Right lung (tissue), 10 donors: Measurements from ENCODE around the gene ADISSP. TPM values are rescaled to one million over a fixed set of nuclear protein-coding genes. Genes with fewer than 3 reads are reported as not detected.
A peak's percentile ranks its signal among the peaks of the same experiment; 100 is the strongest.

Experiments used
- DNase-seq, 2 donors: peaks; one replicate each; pipeline ENCODE4 v3.0.0-alpha.2; 2013
- long read RNA-seq, 8 donors: transcript quantifications; one replicate each; lab custom pipeline, GENCODE V29; 2026
- polyA plus RNA-seq, 5 donors: library from polyadenylated mRNA; unstranded; fragments of 120-200 nt; gene quantifications; one replicate each; pipeline versions ENCODE4 v1.2.1 to v1.2.3, GENCODE V29; 2013; ENCODE audit warnings: inconsistent platforms in 1 of 5, low replicate concordance in 1 of 5; ENCODE audit not compliant: insufficient read length in 5 of 5, insufficient read depth in 1 of 5

The ADISSP gene
- 10 to 100 TPM; 17.7 to 44.5 (median 23.2) TPM for polyA plus RNA-seq
- long read RNA-seq, donor 1, transcript C20orf27-202 (6 exons, 1,886 nt) = major isoform, 27 of 29 reads
- long read RNA-seq, donor 1, partial matches to known transcripts = 0 of 29 reads
- long read RNA-seq, donor 1, other reads (novel, unspliced or antisense) = 0 of 29 reads
- long read RNA-seq, donor 2, transcript C20orf27-202 (6 exons, 1,886 nt) = major isoform, 12 of 12 reads
- long read RNA-seq, donor 2, partial matches to known transcripts = 0 of 12 reads
- long read RNA-seq, donor 2, other reads (novel, unspliced or antisense) = 0 of 12 reads
- long read RNA-seq, donor 3, transcript C20orf27-202 (6 exons, 1,886 nt) = major isoform, 23 of 23 reads
- long read RNA-seq, donor 3, partial matches to known transcripts = 0 of 23 reads
- long read RNA-seq, donor 3, other reads (novel, unspliced or antisense) = 0 of 23 reads
- long read RNA-seq, donor 4, transcript C20orf27-202 (6 exons, 1,886 nt) = major isoform, 11 of 11 reads
- long read RNA-seq, donor 4, partial matches to known transcripts = 0 of 11 reads
- long read RNA-seq, donor 4, other reads (novel, unspliced or antisense) = 0 of 11 reads
- long read RNA-seq, donor 5, transcript C20orf27-202 (6 exons, 1,886 nt) = major isoform, 30 of 30 reads
- long read RNA-seq, donor 5, partial matches to known transcripts = 0 of 30 reads
- long read RNA-seq, donor 5, other reads (novel, unspliced or antisense) = 0 of 30 reads
- long read RNA-seq, donor 6, transcript C20orf27-202 (6 exons, 1,886 nt) = major isoform, 42 of 42 reads
- long read RNA-seq, donor 6, partial matches to known transcripts = 0 of 42 reads
- long read RNA-seq, donor 6, other reads (novel, unspliced or antisense) = 0 of 42 reads
- long read RNA-seq, donor 7, transcript C20orf27-202 (6 exons, 1,886 nt) = major isoform, 31 of 31 reads
- long read RNA-seq, donor 7, partial matches to known transcripts = 0 of 31 reads
- long read RNA-seq, donor 7, other reads (novel, unspliced or antisense) = 0 of 31 reads
- long read RNA-seq, donor 8, transcript C20orf27-202 (6 exons, 1,886 nt) = major isoform, 12 of 12 reads
- long read RNA-seq, donor 8, partial matches to known transcripts = 0 of 12 reads
- long read RNA-seq, donor 8, other reads (novel, unspliced or antisense) = 0 of 12 reads

DNA sequence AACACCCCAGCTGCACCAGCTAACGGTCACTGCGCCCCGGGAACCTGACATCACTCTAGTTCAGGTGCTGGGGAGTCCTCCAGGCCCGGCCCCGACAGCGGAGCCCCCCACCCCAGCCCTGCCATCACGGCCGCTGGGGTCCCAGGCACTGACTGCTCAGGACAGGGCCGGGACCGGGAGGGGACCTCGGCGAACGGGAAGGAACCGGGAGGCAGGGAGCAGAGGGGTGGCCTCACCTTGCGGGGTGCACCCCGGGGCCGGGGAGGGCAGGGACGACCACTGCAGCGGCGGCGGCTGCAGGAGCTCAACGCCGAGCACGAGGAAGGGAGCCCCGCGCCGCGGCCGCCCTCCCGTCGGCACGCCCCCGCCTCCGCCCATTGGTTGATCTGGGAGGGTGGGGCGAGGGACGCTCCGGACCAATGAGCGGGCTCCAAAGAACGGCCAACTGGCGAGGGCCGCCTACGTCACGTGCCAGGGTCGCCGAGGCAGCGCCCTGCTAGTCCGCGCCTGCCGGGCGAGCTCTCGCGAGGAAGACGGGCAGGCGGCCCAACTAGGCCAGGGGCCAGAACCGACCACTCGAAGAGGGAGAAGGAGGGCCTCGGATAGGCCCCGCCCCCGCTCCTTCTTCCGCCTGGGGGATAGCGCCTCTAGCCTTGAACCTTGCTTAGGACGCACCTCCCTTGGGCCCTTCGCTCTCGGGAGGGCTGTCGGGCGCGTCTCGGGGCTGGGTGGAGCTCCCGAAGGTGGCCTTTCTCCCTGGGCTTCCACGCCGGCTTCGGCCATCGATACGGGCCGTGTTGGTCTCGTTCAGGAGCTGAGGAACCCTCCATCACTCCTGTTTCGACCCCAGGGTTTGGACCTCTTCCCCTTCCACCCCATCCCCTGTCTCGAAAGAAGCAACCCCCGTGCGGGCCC lies at the start of gene ADISSP:
Gene ADISSP, minus strand, starts transcription at position 327 of the 915 bp plus-strand sequence. CDS start 7,653 bp downstream, outside the sequence.
- peak; percentile 98 for DNase-seq

DNA sequence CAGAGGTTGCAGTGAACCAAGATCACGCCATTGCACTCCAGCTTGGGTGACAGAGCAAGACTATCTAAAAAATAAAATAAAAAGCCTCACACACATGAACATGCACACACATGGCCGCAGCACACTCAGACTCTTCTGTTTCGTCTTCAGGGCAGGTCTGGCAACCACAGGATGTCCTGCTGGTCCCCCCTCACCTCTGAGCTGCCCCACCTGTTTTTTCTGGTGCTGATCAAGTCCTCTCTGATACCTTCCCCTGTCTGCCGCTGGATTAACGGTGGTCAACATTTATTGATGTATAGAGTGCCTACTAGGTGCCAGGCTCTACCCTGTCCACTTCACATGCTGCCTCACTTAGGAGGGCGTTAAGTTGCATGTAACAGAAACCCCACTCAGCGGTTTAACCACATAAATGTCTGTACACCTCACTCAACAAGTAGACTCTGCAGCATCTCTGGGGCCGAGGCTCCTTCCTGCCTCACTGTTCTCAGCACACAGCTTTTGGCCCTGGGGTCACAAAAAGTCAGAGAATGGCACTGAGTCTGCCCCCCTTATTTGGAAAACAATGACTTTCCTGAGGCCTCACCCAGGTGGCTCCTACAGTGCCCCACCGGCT lies 48.3 kb upstream of the ADISSP start:
- DNase-seq = no peak

GRCh38 chr20:3814928-3815495 lies 47.5 kb upstream of the ADISSP start:
- DNase-seq = no peak

- DNase-seq = no peak
Observed at GRCh38 chr20:3813848-3814581, 46.5 kb upstream of the ADISSP start.

- DNase-seq = no peak
Observed at GRCh38 chr20:3812975-3813847, 45.7 kb upstream of the ADISSP start.

DNA sequence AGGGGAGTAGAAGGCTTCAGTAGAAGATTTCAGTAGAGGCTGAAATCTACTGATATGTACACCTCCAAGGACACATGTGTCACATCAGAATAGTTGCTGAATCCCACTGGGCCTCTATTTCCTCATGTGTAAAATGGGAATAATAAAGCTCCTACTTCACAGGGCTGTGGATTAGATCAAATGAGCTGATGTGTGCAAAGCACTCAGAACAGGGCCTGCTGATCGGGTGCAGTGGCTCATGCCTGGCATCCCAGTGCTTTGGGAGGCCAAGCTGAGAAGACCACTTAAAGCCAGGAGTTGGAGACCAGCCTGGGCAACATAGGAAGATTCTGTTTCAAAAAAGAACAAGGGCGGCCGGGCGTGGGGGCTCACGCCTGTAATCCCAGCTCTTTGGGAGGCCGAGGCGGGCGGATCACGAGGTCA lies 44.7 kb upstream of the ADISSP start:
- DNase-seq = no peak

GRCh38 chr20:3811467-3812258 lies 44.1 kb upstream of the ADISSP start:
- DNase-seq = peak; percentile 99

- DNase-seq = no peak
Observed at GRCh38 chr20:3808544-3808943, 41.0 kb upstream of the ADISSP start.

DNA sequence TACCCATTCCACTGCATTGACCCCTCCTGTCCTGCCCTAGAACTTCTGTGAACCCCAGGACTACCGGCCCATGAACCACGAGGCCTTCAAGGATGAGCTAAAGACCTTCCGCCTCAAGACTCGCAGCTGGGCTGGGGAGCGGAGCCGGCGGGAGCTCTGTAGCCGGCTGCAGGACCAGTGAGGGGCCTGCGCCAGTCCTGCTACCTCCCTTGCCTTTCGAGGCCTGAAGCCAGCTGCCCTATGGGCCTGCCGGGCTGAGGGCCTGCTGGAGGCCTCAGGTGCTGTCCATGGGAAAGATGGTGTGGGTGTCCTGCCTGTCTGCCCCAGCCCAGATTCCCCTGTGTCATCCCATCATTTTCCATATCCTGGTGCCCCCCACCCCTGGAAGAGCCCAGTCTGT lies 37.2 kb upstream of the ADISSP start:
- DNase-seq = no peak

- no peak for DNase-seq
Observed at GRCh38 chr20:3804254-3804751, 36.8 kb upstream of the ADISSP start.

DNA sequence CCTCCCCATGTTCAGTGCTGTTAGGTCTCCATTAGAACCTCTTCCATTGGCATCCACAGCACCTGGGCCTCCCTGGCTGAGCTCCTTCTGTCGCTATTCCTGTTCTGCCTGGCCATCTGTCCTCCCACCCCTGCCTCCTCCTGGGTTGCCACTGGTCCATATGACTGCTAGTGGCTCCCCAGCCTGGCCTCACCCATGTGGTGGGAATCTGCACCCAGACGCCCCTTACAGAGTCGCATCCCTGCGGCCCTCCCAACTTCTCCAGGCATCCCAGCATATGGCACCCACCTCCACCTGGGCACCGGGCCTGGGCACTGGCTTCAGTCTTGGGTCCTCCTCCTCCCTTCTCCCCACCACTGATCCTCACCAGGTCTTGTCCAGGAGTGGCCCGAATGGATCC lies 36.3 kb upstream of the ADISSP start:
- no peak for DNase-seq

- no peak for DNase-seq
Observed at GRCh38 chr20:3803289-3803688, 35.7 kb upstream of the ADISSP start.

DNA sequence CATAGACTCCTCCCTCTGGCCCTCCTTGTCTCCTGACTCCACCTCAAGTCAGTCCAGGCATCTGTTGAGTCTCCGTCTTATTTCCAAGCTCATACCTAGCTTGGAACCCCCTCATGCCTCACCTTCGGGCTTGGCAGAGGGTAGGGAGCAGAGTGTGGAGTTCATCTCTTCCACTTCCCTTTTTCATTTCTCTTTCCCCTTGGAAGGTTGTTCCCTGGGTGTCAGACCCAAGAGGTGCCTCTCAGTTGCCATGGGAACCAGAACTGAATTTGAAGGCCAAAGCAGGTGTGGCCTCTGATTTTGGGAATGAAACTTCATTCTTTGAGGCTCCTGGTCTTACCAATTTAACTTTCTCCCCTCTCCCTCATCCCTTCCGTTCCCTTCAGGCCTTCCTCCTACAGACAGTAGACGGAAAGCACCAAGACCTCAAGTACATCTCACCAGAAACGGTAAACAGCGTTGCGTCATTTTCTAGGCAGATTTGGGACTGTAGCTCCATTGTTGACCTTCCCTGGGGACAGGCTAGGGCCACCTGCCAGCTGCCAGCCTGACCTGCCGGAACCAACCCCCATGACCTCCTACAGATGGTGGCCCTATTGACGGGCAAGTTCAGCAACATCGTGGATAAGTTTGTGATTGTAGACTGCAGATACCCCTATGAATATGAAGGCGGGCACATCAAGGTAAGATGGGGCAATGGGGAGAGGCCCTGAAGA lies 35.1 kb upstream of the ADISSP start:
- DNase-seq = no peak

DNA sequence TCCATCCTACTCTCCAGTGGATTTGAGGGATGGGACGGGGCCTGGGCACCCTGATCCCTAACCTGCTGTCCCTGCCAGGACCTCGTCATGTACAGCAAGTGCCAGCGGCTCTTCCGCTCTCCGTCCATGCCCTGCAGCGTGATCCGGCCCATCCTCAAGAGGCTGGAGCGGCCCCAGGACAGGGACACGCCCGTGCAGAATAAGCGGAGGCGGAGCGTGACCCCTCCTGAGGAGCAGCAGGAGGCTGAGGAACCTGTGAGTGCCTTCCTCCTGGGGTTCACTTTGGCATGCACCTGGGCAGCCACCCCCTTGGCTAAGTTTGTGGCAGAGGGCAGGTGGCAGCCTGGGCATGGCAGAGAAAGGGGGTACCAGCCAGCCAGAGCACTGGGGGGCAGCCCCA lies 34.3 kb upstream of the ADISSP start:
- no peak for DNase-seq

GRCh38 chr20:3801299-3801698 lies 33.7 kb upstream of the ADISSP start:
- DNase-seq = no peak

DNA sequence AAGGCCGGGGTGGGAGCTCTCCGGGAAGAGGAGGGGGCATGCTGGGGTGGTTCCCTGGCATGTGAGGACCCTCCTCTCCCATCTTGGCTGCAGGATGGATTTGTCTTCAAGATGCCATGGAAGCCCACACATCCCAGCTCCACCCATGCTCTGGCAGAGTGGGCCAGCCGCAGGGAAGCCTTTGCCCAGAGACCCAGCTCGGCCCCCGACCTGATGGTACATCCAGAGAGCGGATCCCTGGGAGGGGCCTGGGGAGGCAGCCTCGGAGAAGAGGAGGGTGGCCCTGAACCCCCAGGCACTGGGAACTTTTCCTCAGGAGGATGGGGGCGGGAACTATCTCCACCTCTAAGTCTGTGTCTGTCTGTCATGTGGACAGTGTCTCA lies 33.3 kb upstream of the ADISSP start:
- no peak for DNase-seq
